Naive thymus-derived CD4-positive, alpha-beta T cell (primary cell): Measurements from ENCODE around the gene LPXN. TPM values are rescaled to one million over a fixed set of nuclear protein-coding genes. Genes with fewer than 3 reads are reported as not detected.

ENCODE experiments used
- ATAC-seq: fragments of 150-1000 bp; cut with Tn5 transposase; 2 replicates; pipeline ENCODE4 v1.10.0; 2021; ENCODE audit warnings: mild to moderate bottlenecking, moderate library complexity
- CTCF ChIA-PET: fragments of 350-600 bp; sonication (Branson Sonifier 250); formaldehyde crosslinking; loops from one replicate; lab custom pipeline; 2021; ENCODE audit warnings: antibody characterized with exemption; lab: Charles Lee
- POLR2A ChIA-PET: fragments of 350-600 bp; sonication (Branson Sonifier 250); formaldehyde crosslinking; loops from one replicate; lab custom pipeline; 2021; ENCODE audit warnings: antibody characterized with exemption, inconsistent platforms; lab: Charles Lee
- DNase-seq, 9 donors: peaks; one replicate each; pipeline versions ENCODE4 v3.0.0 to v3.0.0-alpha.2; 2020 to 2022; ENCODE audit warnings: mixed read lengths in 1 of 9
- H3K27ac ChIP-seq: one replicate; pipeline ENCODE4 v1.7.0; 2013; ENCODE audit warnings: mild to moderate bottlenecking, low read depth, low read length, moderate library complexity
- H3K27me3 ChIP-seq, 2 donors: one replicate each; pipeline ENCODE4 v1.7.0; 2013; ENCODE audit warnings: low read length in 2 of 2, mild to moderate bottlenecking in 2 of 2, moderate library complexity in 2 of 2; ENCODE audit not compliant: control insufficient read depth in 2 of 2, insufficient read depth in 2 of 2
- H3K36me3 ChIP-seq, 3 experiments: 1 replicate in 2 of 3; 2 replicates in 1 of 3; pipeline ENCODE4 v1.7.0; 2013; ENCODE audit warnings: low read length in 3 of 3, mild to moderate bottlenecking in 3 of 3, moderate library complexity in 1 of 3; ENCODE audit not compliant: insufficient read depth in 3 of 3, control insufficient read depth in 2 of 3
- H3K4me1 ChIP-seq, 2 donors: one replicate each; pipeline ENCODE4 v1.7.0; 2013; ENCODE audit warnings: low read length in 2 of 2, mild to moderate bottlenecking in 2 of 2, moderate library complexity in 1 of 2; ENCODE audit not compliant: control insufficient read depth in 2 of 2, insufficient read depth in 2 of 2
- H3K4me3 ChIP-seq: 2 replicates; pipeline ENCODE4 v1.7.0; 2013; ENCODE audit warnings: mild to moderate bottlenecking, low read length
- H3K9me3 ChIP-seq, 3 experiments: 1 replicate in 2 of 3; 2 replicates in 1 of 3; pipeline ENCODE4 v1.7.0; 2013; ENCODE audit warnings: low read length in 3 of 3; ENCODE audit not compliant: control insufficient read depth in 2 of 3
- H3K27ac Mint-ChIP-seq, 9 donors: one replicate each; pipeline ENCODE4 v1.8.0; 2020 to 2022; ENCODE audit warnings: mixed read lengths in 9 of 9, mild to moderate bottlenecking in 8 of 9, moderate library complexity in 5 of 9, inconsistent platforms in 2 of 9
- H3K27me3 Mint-ChIP-seq, 5 donors: one replicate each; pipeline ENCODE4 v1.8.0; 2021 to 2022; ENCODE audit warnings: mixed read lengths in 5 of 5, mild to moderate bottlenecking in 1 of 5
- H3K36me3 Mint-ChIP-seq, 5 donors: one replicate each; pipeline ENCODE4 v1.8.0; 2020 to 2022; ENCODE audit warnings: mixed read lengths in 5 of 5, mild to moderate bottlenecking in 3 of 5, inconsistent platforms in 1 of 5
- H3K4me1 Mint-ChIP-seq, 7 donors: one replicate each; pipeline ENCODE4 v1.8.0; 2020 to 2022; ENCODE audit warnings: mixed read lengths in 7 of 7, mild to moderate bottlenecking in 3 of 7, inconsistent platforms in 1 of 7
- H3K4me3 Mint-ChIP-seq, 10 donors: one replicate each; pipeline ENCODE4 v1.8.0; 2020 to 2022; ENCODE audit warnings: mild to moderate bottlenecking in 10 of 10, mixed read lengths in 10 of 10, moderate library complexity in 6 of 10, inconsistent platforms in 2 of 10
- H3K9me3 Mint-ChIP-seq, 11 donors: one replicate each; pipeline ENCODE4 v1.8.0; 2020 to 2022; ENCODE audit warnings: mixed read lengths in 11 of 11, mild to moderate bottlenecking in 4 of 11, inconsistent platforms in 1 of 11, moderate library complexity in 1 of 11
- intact Hi-C, 2 donors: fragments of 100-400 bp; cut with micrococcal nuclease; formaldehyde crosslinking; loops; one replicate each; pipeline ENCODE4 v1.15.1; 2023
- polyA plus RNA-seq, 2 donors: library from polyadenylated mRNA; unstranded; fragments of 300-500 nt; fragmentation: Illumina TruSeq; gene quantifications; one replicate each; pipeline ENCODE4 v1.2.3, GENCODE V29; 2021
- total RNA-seq, 6 experiments: library from RNA in 5 of 6; stranded (reverse) in 5 of 6; gene quantifications; 1 replicate in 5 of 6; 2 replicates in 1 of 6; pipeline ENCODE4 v1.2.3 and lab custom pipeline; 2021 to 2026

LPXN gene
- total and polyA plus RNA-seq, 7 experiments from 2014 or later: 58.2 to 215 (median 143) TPM

DNA sequence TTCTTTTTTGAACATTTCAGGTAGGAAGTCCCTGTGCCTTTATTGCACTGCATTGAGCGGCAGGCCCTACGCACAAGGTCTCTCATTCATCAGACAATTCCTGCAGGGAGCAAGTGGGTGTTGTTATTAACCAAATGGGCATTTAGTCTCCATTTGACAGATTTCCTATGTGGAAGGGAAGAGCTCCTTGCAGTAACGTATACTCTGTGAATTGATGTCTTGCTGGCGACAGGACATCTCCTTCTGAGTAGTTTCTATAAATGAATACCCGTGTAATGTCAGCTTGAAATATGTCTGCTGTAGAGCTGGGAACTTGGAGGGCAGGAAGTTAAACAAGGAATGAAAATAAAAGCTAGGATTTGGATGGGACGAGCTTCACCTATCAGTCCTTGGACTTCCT is 71.4 kb downstream of the LPXN start:
- peaks cover 0 to 4% (median 0%) of the 10 kb centered on the region in 11 donors for H3K9me3 Mint-ChIP-seq

GRCh38 chr11:58503361-58503856 is 72.2 kb downstream of the LPXN start:
- peaks cover 0 to 4% (median 0%) of the 10 kb centered on the region in 11 donors for H3K9me3 Mint-ChIP-seq
- DNase-seq: no peak
- Histone ChIP-seq H3K27me3 (no peaks in the 10 kb centered on the region), H3K36me3 (peaks cover 0 to 5% (median 0%) of the 10 kb centered on the region in 3 experiments), H3K9me3 (no peaks in the 10 kb centered on the region), H3K27ac (no peak overlapping the region), H3K4me1 (peaks cover 6 to 9% of the 10 kb centered on the region in 2 donors), H3K4me3 (no peak overlapping the region)
- peaks cover 7 to 18% (median 15%) of the 10 kb centered on the region in 7 donors for H3K4me1 Mint-ChIP-seq
- peaks cover 8 to 41% (median 19%) of the 10 kb centered on the region in 5 donors for H3K36me3 Mint-ChIP-seq
- no peak overlapping the region for H3K4me3 Mint-ChIP-seq
- H3K27ac Mint-ChIP-seq: no peak overlapping the region
- ATAC-seq: no peak
- POLR2A ChIA-PET: no interaction called here
- H3K27me3 Mint-ChIP-seq: peaks cover 0 to 6% (median 0%) of the 10 kb centered on the region in 5 donors
- intact Hi-C loops: no loop called here
- CTCF ChIA-PET: no interaction called here

More for the DNA sequence above, 71.4 kb downstream of the LPXN start:
- no peak overlapping the region for H3K4me3 ChIP-seq
- H3K27ac Mint-ChIP-seq: no peak overlapping the region
- H3K9me3 ChIP-seq: no peaks in the 10 kb centered on the region
- H3K36me3 ChIP-seq: peaks cover 0 to 5% (median 0%) of the 10 kb centered on the region in 3 experiments
- no peaks in the 10 kb centered on the region for H3K27me3 ChIP-seq
- peaks cover 0 to 10% (median 6%) of the 10 kb centered on the region in 7 donors for H3K4me1 Mint-ChIP-seq
- DNase-seq: no peak
- H3K4me3 Mint-ChIP-seq: no peak overlapping the region
- H3K27me3 Mint-ChIP-seq: peaks cover 0 to 6% (median 0%) of the 10 kb centered on the region in 5 donors
- POLR2A ChIA-PET: no interaction called here
- intact Hi-C loops: no loop called here
- H3K27ac ChIP-seq: no peak overlapping the region
- peaks cover 0 to 1% of the 10 kb centered on the region in 2 donors for H3K4me1 ChIP-seq
- H3K36me3 Mint-ChIP-seq: peaks cover 8 to 46% (median 19%) of the 10 kb centered on the region in 5 donors
- no peak for ATAC-seq
- CTCF ChIA-PET: no interaction called here

GRCh38 chr11:58502004-58502403 is 73.7 kb downstream of the LPXN start:
- H3K27me3 ChIP-seq: no peaks in the 10 kb centered on the region
- no peaks in the 10 kb centered on the region for H3K36me3 ChIP-seq
- intact Hi-C loops: no loop called here
- POLR2A ChIA-PET: no interaction called here
- CTCF ChIA-PET: no interaction called here
- no peak overlapping the region for H3K4me3 ChIP-seq
- H3K9me3 Mint-ChIP-seq: no peaks in the 10 kb centered on the region
- no peak overlapping the region for H3K27ac Mint-ChIP-seq
- no peak for ATAC-seq
- peaks cover 1 to 31% (median 10%) of the 10 kb centered on the region in 5 donors for H3K36me3 Mint-ChIP-seq
- peaks cover 14 to 29% (median 26%) of the 10 kb centered on the region in 7 donors for H3K4me1 Mint-ChIP-seq
- peaks cover 14 to 16% of the 10 kb centered on the region in 2 donors for H3K4me1 ChIP-seq
- H3K9me3 ChIP-seq: no peaks in the 10 kb centered on the region
- no peak overlapping the region for H3K27ac ChIP-seq
- H3K4me3 Mint-ChIP-seq: no peak overlapping the region
- H3K27me3 Mint-ChIP-seq: no peaks in the 10 kb centered on the region
- no peak for DNase-seq

- H3K36me3 ChIP-seq: no peaks in the 10 kb centered on the region
- H3K27me3 Mint-ChIP-seq: no peaks in the 10 kb centered on the region
- no peaks in the 10 kb centered on the region for H3K9me3 ChIP-seq
- peaks cover 14 to 36% (median 25%) of the 10 kb centered on the region in 7 donors for H3K4me1 Mint-ChIP-seq
- peak overlapping the region; percentile 14 for H3K27ac ChIP-seq
- H3K9me3 Mint-ChIP-seq: no peaks in the 10 kb centered on the region
- peaks cover 0 to 5% (median 5%) of the 10 kb centered on the region in 5 donors for H3K36me3 Mint-ChIP-seq
- ChIA-PET POLR2A (interaction anchor here (0.5 kb wide), 1 partner anchor 811 kb away, joined by 3 read pairs; no protein-coding TSS in a partner anchor), CTCF (interaction anchor here (0.9 to 1.1 kb wide), 2 partner anchors 19 to 26 kb away, joined by 3 read pairs; no protein-coding TSS in a partner anchor)
- H3K4me1 ChIP-seq: peaks cover 16% of the 10 kb centered on the region in 2 donors
- peak overlapping the region in 8 of 9 donors; percentile 17 to 86 (median 58) for H3K27ac Mint-ChIP-seq
- H3K4me3 ChIP-seq: no peak overlapping the region
- no peaks in the 10 kb centered on the region for H3K27me3 ChIP-seq
- intact Hi-C loops: no loop called here
- H3K4me3 Mint-ChIP-seq: peak overlapping the region in 5 of 10 donors; percentile 2 to 57 (median 15)
- peak; percentile 56 for ATAC-seq
- peak in 3 of 9 donors; percentile 5 to 10 (median 8) for DNase-seq
Observed at GRCh38 chr11:58498464-58498863, 77.2 kb downstream of the LPXN start.

- H3K4me3 Mint-ChIP-seq: peak overlapping the region in 5 of 10 donors; percentile 7 to 57 (median 15)
- Histone ChIP-seq H3K4me3 (no peak overlapping the region), H3K36me3 (no peaks in the 10 kb centered on the region), H3K4me1 (peaks cover 16% of the 10 kb centered on the region in 2 donors), H3K27me3 (no peaks in the 10 kb centered on the region), H3K27ac (peak overlapping the region; percentile 14), H3K9me3 (no peaks in the 10 kb centered on the region)
- no peak for ATAC-seq
- peak overlapping the region in 7 of 9 donors; percentile 17 to 86 (median 74) for H3K27ac Mint-ChIP-seq
- H3K9me3 Mint-ChIP-seq: no peaks in the 10 kb centered on the region
- intact Hi-C loops: no loop called here
- DNase-seq: no peak
- peaks cover 14 to 36% (median 25%) of the 10 kb centered on the region in 7 donors for H3K4me1 Mint-ChIP-seq
- H3K36me3 Mint-ChIP-seq: no peaks in the 10 kb centered on the region
- ChIA-PET POLR2A (no interaction called here), CTCF (interaction anchor here (0.6 to 1.1 kb wide), 3 partner anchors 20 to 674 kb away, joined by 3 read pairs; partner anchors contain the start of gene DTX4)
- H3K27me3 Mint-ChIP-seq: no peaks in the 10 kb centered on the region
Observed at GRCh38 chr11:58497951-58498350, 77.7 kb downstream of the LPXN start.

- DNase-seq (no peak), ATAC-seq (no peak)
- no peaks in the 10 kb centered on the region for H3K9me3 ChIP-seq
- H3K36me3 ChIP-seq: no peaks in the 10 kb centered on the region
- Mint-ChIP-seq H3K36me3 (no peaks in the 10 kb centered on the region), H3K27me3 (no peaks in the 10 kb centered on the region), H3K9me3 (peaks cover 0 to 1% (median 0%) of the 10 kb centered on the region in 11 donors), H3K4me1 (peaks cover 14 to 36% (median 25%) of the 10 kb centered on the region in 7 donors), H3K4me3 (no peak overlapping the region), H3K27ac (peak overlapping the region in 2 of 9 donors; percentile 25 to 37)
- H3K4me3 ChIP-seq: no peak overlapping the region
- H3K27me3 ChIP-seq: no peaks in the 10 kb centered on the region
- POLR2A ChIA-PET: interaction anchor here (0.5 kb wide), 1 partner anchor 494 kb away, joined by 3 read pairs; no protein-coding TSS in a partner anchor
- CTCF ChIA-PET: interaction anchor here (2.3 kb wide), 1 partner anchor 133 kb away, joined by 6 read pairs; no protein-coding TSS in a partner anchor
- H3K4me1 ChIP-seq: peaks cover 16% of the 10 kb centered on the region in 2 donors
- intact Hi-C loops: no loop called here
- no peak overlapping the region for H3K27ac ChIP-seq
Observed at GRCh38 chr11:58495906-58496305, 79.8 kb downstream of the LPXN start.
